Endothelial cell of umbilical vein (primary cell): ENCODE measurements around the gene ADAM19. TPM values are rescaled to one million over a fixed set of nuclear protein-coding genes. Genes with fewer than 3 reads are reported as not detected.

Source experiments
- BruUV-seq: library from RNA; stranded (reverse); fragments of 400-500 nt; replicated peaks from 2 replicates; lab custom pipeline; 2021; lab: Mats Ljungman, UMichigan
- CTCF ChIA-PET: fragments of 300-600, 350-600 bp; sonication (Branson Sonifier 250); formaldehyde crosslinking; loops from one replicate; lab custom pipeline; 2021; ENCODE audit warnings: antibody characterized with exemption, inconsistent platforms; lab: Charles Lee
- POLR2A ChIA-PET: fragments of 300-600, 350-600 bp; sonication (Branson Sonifier 250); formaldehyde crosslinking; loops from one replicate; lab custom pipeline; 2021; ENCODE audit warnings: antibody characterized with exemption, inconsistent platforms; lab: Charles Lee
- DNase-seq: peaks from one replicate; pipeline ENCODE4 v3.0.0-alpha.2; 2011; ENCODE audit warnings: low read depth, low spot score
- FAIRE-seq: peaks from 2 replicates; lab custom pipeline; 2011; peaks lifted over from hg19 to GRCh38; lab: Jason Lieb, UNC
- H2AFZ ChIP-seq: 2 replicates; pipeline ENCODE4 v1.6.0; 2012; ENCODE audit warnings: low read depth, low read length, control low read depth, inconsistent platforms
- H3K27ac ChIP-seq: 2 replicates; pipeline ENCODE4 v1.5.1; 2011; ENCODE audit warnings: low read depth, mild to moderate bottlenecking, control low read depth, low read length, moderate library complexity; ENCODE audit not compliant: insufficient read depth
- H3K27me3 ChIP-seq, 2 experiments: 2 replicates each; pipeline versions ENCODE4 v1.6.0 to v1.6.1; 2011; ENCODE audit warnings: low read length in 2 of 2, mixed read lengths in 1 of 2; ENCODE audit not compliant: control insufficient read depth in 2 of 2, insufficient read depth in 2 of 2
- H3K36me3 ChIP-seq, 2 experiments: 2 replicates in 1 of 2; 3 replicates in 1 of 2; pipeline ENCODE4 v1.5.1; 2011; ENCODE audit warnings: low read length in 2 of 2, mild to moderate bottlenecking in 1 of 2, moderate library complexity in 1 of 2; ENCODE audit not compliant: control insufficient read depth in 2 of 2, insufficient read depth in 2 of 2; ENCODE audit errors: extremely low read depth in 1 of 2
- H3K4me1 ChIP-seq: 3 replicates; pipeline ENCODE4 v1.5.1; 2011; ENCODE audit warnings: mild to moderate bottlenecking, low read length; ENCODE audit not compliant: control insufficient read depth, insufficient read depth; ENCODE audit errors: extremely low read depth
- H3K4me2 ChIP-seq: 2 replicates; pipeline ENCODE4 v1.6.1; 2011; ENCODE audit warnings: low read length, control low read depth, mixed read lengths; ENCODE audit not compliant: insufficient read depth
- H3K4me3 ChIP-seq, 3 experiments: fragments of 200-600 bp in 1 of 3; sonication (generic), shearing (Covaris generic) in 1 of 3; replicated peaks in 1 of 3; 2 replicates each; pipeline ENCODE4 v1.5.1; 2011 to 2016; ENCODE audit warnings: control low read depth in 3 of 3, low read length in 3 of 3, mild to moderate bottlenecking in 2 of 3, inconsistent platforms in 1 of 3, low read depth in 1 of 3, moderate library complexity in 1 of 3; ENCODE audit not compliant: insufficient read depth in 1 of 3
- H3K79me2 ChIP-seq: 2 replicates; pipeline ENCODE4 v1.6.0; 2012; ENCODE audit warnings: low read length, inconsistent platforms; ENCODE audit not compliant: control insufficient read depth, insufficient read depth
- H3K9ac ChIP-seq: replicated peaks from 2 replicates; pipeline ENCODE3; 2011; ENCODE audit warnings: low read length, control low read depth; ENCODE audit not compliant: insufficient read depth; ENCODE audit errors: extremely low read depth
- H3K9me1 ChIP-seq: replicated peaks from 3 replicates; pipeline ENCODE4 v1.6.0; 2011; ENCODE audit warnings: mild to moderate bottlenecking, low read length; ENCODE audit not compliant: control insufficient read depth, insufficient read depth; ENCODE audit errors: extremely low read depth
- H3K9me3 ChIP-seq: replicated peaks from 2 replicates; pipeline ENCODE4 v1.5.1; 2012; ENCODE audit warnings: low read length, inconsistent platforms; ENCODE audit not compliant: control insufficient read depth, insufficient read depth
- H4K20me1 ChIP-seq: replicated peaks from 2 replicates; pipeline ENCODE3; 2011; ENCODE audit warnings: mild to moderate bottlenecking, low read length; ENCODE audit not compliant: control insufficient read depth, insufficient read depth; ENCODE audit errors: extremely low read depth
- EZH2 ChIP-seq: IDR thresholded peaks from 2 replicates; pipeline ENCODE4 v1.6.1; 2012; ENCODE audit warnings: borderline replicate concordance, low read depth, mild to moderate bottlenecking, moderate library complexity, low read length, inconsistent platforms; ENCODE audit not compliant: severe bottlenecking
- FOS ChIP-seq: IDR thresholded peaks from 2 replicates; pipeline ENCODE4 v1.6.1; 2011; ENCODE audit warnings: mild to moderate bottlenecking, low read length, moderate library complexity, borderline replicate concordance; ENCODE audit not compliant: insufficient read depth
- GATA2 ChIP-seq: IDR thresholded peaks from 2 replicates; pipeline ENCODE4 v1.7.0; 2011; ENCODE audit warnings: low read depth, mild to moderate bottlenecking, moderate library complexity, mixed read lengths, low read length; ENCODE audit not compliant: insufficient read length, insufficient read depth
- JUN ChIP-seq: IDR thresholded peaks from 2 replicates; pipeline ENCODE4 v1.6.1; 2011; ENCODE audit warnings: borderline replicate concordance, low read depth; ENCODE audit not compliant: insufficient read length, insufficient read depth
- MYC ChIP-seq: IDR thresholded peaks from one replicate; pipeline ENCODE4 v1.6.1; 2011; ENCODE audit warnings: mild to moderate bottlenecking, low read depth, low read length
- POLR2AphosphoS5 ChIP-seq: IDR thresholded peaks from 2 replicates; pipeline ENCODE4 v1.6.1; 2012; ENCODE audit warnings: low read depth, mild to moderate bottlenecking, control low read depth, low read length, moderate library complexity; ENCODE audit not compliant: insufficient read depth
- dilution Hi-C: fragments of 300-500 bp; cut with MboI; formaldehyde crosslinking; loops from one replicate; pipeline ENCODE4 v1.15.0; 2019; ENCODE audit warnings: low sequenced_read_pairs; ENCODE audit not compliant: extremely low pct_ligation_motif_present
- intact Hi-C: fragments of 100-400 bp; cut with micrococcal nuclease; formaldehyde crosslinking; loops from one replicate; pipeline ENCODE4 v1.10.0; 2022
- polyA plus RNA-seq, 4 experiments: library from polyadenylated mRNA; depleted of rRNA in 3 of 4; stranded (reverse) in 3 of 4; unstranded in 1 of 4; fragments of >200 nt; gene quantifications; 2 replicates each; pipeline versions ENCODE4 v1.2.1 to v1.2.3, GENCODE V29; 2011 to 2012; ENCODE audit warnings: missing spikeins in 1 of 4
- total RNA-seq: library from RNA; stranded (reverse); gene quantifications from 2 replicates; pipeline ENCODE4 v1.2.3, GENCODE V29; 2021
- TF ChIP-seq, protein P1 (sequence below), 2 donors: IDR thresholded peaks; 1 replicate in 1 of 2; 2 replicates in 1 of 2; pipeline ENCODE4 v1.5.1; 2011; ENCODE audit warnings: low read length in 2 of 2, mild to moderate bottlenecking in 2 of 2, moderate library complexity in 2 of 2, control low read depth in 1 of 2, inconsistent platforms in 1 of 2, low read depth in 1 of 2; ENCODE audit not compliant: insufficient read depth in 1 of 2; ENCODE audit errors: extremely low read depth in 1 of 2

The ADAM19 gene
- total and polyA plus RNA-seq, 2 donors (not counting 3 experiments of a cell fraction or from before 2014, with no cell fraction given), result 10.0 to 22.6 TPM

DNA sequence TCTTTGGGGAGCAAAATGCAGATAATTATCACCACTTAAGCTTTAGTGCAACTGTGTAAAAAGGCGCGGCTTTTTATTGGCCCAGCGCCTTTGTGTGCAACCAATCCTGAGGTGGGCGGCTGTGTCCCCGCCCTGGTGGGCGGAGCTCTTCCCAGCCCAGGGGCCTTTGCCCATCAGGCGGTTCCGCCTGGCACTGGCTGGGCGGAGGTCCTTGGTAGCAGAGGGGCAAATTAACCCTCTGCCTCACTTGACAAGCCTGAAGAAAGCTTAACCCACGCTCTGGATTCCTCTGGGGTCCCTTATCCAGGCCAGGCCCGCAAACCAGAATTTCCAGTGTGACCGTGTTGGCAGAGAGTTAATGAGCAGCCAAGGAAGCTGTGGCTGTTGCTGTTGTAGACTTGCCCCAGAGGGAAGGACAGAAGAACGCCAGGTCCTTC lies 128.4 kb downstream of the ADAM19 start:
- no peaks in the 10 kb centered on the region for H3K9me1 ChIP-seq
- no TSS peak for BruUV-seq
- H3K4me3 ChIP-seq, result no peak overlapping the region
- H3K4me2 ChIP-seq, result no peak overlapping the region
- intact Hi-C loops (no loop called here), dilution Hi-C loops (no loop called here)
- H3K9ac ChIP-seq, result no peak overlapping the region
- H3K79me2 ChIP-seq, result no peaks in the 10 kb centered on the region
- POLR2A ChIA-PET, result no interaction called here
- H3K36me3 ChIP-seq, result no peaks in the 10 kb centered on the region
- TF ChIP-seq GATA2 (no peak), EZH2 (no peak), FOS (no peak), JUN (no peak), POLR2AphosphoS5 (no peak), MYC (no peak)
- TF ChIP-seq, protein P1, sequence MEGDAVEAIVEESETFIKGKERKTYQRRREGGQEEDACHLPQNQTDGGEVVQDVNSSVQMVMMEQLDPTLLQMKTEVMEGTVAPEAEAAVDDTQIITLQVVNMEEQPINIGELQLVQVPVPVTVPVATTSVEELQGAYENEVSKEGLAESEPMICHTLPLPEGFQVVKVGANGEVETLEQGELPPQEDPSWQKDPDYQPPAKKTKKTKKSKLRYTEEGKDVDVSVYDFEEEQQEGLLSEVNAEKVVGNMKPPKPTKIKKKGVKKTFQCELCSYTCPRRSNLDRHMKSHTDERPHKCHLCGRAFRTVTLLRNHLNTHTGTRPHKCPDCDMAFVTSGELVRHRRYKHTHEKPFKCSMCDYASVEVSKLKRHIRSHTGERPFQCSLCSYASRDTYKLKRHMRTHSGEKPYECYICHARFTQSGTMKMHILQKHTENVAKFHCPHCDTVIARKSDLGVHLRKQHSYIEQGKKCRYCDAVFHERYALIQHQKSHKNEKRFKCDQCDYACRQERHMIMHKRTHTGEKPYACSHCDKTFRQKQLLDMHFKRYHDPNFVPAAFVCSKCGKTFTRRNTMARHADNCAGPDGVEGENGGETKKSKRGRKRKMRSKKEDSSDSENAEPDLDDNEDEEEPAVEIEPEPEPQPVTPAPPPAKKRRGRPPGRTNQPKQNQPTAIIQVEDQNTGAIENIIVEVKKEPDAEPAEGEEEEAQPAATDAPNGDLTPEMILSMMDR (IDR thresholded peaks at IDR 0.05; ENCODE audit: extremely low read depth in 1 of 2, insufficient read depth in 1 of 2, low read depth in 1 of 2, low read length in 2 of 2), result no peak
- no peaks in the 10 kb centered on the region for H3K9me3 ChIP-seq
- H4K20me1 ChIP-seq, result no peaks in the 10 kb centered on the region
- no peak overlapping the region for H2AFZ ChIP-seq
- FAIRE-seq (no peak), DNase-seq (no peak)
- no peak overlapping the region for H3K27ac ChIP-seq
- H3K4me1 ChIP-seq, result no peaks in the 10 kb centered on the region
- CTCF ChIA-PET, result interaction anchor here (0.7 to 1.2 kb wide), 3 partner anchors 17 to 651 kb away, joined by 3 to 5 read pairs (median 4); no protein-coding TSS in a partner anchor
- peaks cover 0 to 2% of the 10 kb centered on the region in 2 experiments for H3K27me3 ChIP-seq
